Psoas muscle (tissue), 8 donors: ENCODE data around the gene PPP1R16B. TPM values are rescaled to one million over a fixed set of nuclear protein-coding genes. Genes with fewer than 3 reads are reported as not detected.

Source experiments
- ATAC-seq, 4 donors: fragments of 200-7000 bp; cut with Tn5 transposase; one replicate each; pipeline ENCODE4 v1.9.1; 2020; ENCODE audit warnings: moderate library complexity in 3 of 4, mild to moderate bottlenecking in 2 of 4
- DNase-seq, 2 donors: peaks; one replicate each; pipeline ENCODE4 v3.0.0-alpha.2; 2020
- H3K27ac ChIP-seq: fragments of 200-600 bp; one replicate; pipeline ENCODE4 v1.8.0; 2022
- H3K27me3 ChIP-seq, 3 donors: fragments of 200-600 bp in 1 of 3; one replicate each; pipeline versions ENCODE4 v1.6.1 to v1.8.0; 2013 to 2022; ENCODE audit warnings: low read length in 2 of 3, mild to moderate bottlenecking in 2 of 3, moderate library complexity in 1 of 3; ENCODE audit not compliant: insufficient read depth in 3 of 3
- H3K36me3 ChIP-seq, 2 donors: fragments of 200-600 bp in 1 of 2; one replicate each; pipeline versions ENCODE4 v1.6.1 to v1.8.0; 2013 to 2022; ENCODE audit warnings: low read depth in 1 of 2, mild to moderate bottlenecking in 1 of 2, moderate library complexity in 1 of 2; ENCODE audit not compliant: insufficient read depth in 1 of 2
- H3K4me1 ChIP-seq: fragments of 200-600 bp; one replicate; pipeline ENCODE4 v1.8.0; 2022
- H3K4me3 ChIP-seq: fragments of 200-600 bp; one replicate; pipeline ENCODE4 v1.8.0; 2022; ENCODE audit warnings: mild to moderate bottlenecking
- H3K9me3 ChIP-seq: fragments of 200-600 bp; one replicate; pipeline ENCODE4 v1.8.0; 2022
- WGBS, 3 donors: extraction: QIAGEN DNeasy Blood & Tissue Kit; methylation state at CpG; one replicate each; pipeline versions ENCODE4 v1.1.6 to v1.1.7; 2013; 5-methylcytosine and 5-hydroxymethylcytosine counted together
- intact Hi-C, 2 donors: fragments of 100-400 bp; cut with DNase I; formaldehyde crosslinking; loops; one replicate each; pipeline versions ENCODE4 v1.11.0 to v1.14.2; 2022
- polyA plus RNA-seq, 3 donors: library from polyadenylated mRNA; stranded (reverse); fragments of 200-250 nt; gene quantifications; one replicate each; pipeline ENCODE4 v1.2.3, GENCODE V29; 2013
- total RNA-seq, 4 donors: library from RNA; stranded (reverse); fragmentation: NEBNext Ultra II Directional in 2 of 4; extraction: Animal tissue kit (Norgen Biotek cat#: 25700) in 2 of 4; gene quantifications; one replicate each; pipeline versions ENCODE4 v1.2.1 to v1.2.4, GENCODE V29; 2021 to 2023
- TF ChIP-seq, protein P1 (sequence below): fragments of 200-600 bp; IDR thresholded peaks from one replicate; pipeline ENCODE4 v1.8.0; 2022; ENCODE audit warnings: antibody characterized with exemption
- donor health status: healthy with polysubstance abuse.
- donor health status: DM: no; HTN: no; CAD: no; lungs with moderate emphysema.
- donor health status: Bipolar disorder and iron deficiency.
- donor health status: healthy.
- donor health status: DM: yes; HTN: yes; CAD: no.
- donor health status: DM: no; HTN: no; CAD: no.
- donor health status: DM: no; HTN: no; CAD: no.
- donor health status: DM: yes; HTN: yes; CAD: no.

PPP1R16B gene
- total and polyA plus RNA-seq, 7 donors: 1.6 to 5.2 (median 4.1) TPM

DNA sequence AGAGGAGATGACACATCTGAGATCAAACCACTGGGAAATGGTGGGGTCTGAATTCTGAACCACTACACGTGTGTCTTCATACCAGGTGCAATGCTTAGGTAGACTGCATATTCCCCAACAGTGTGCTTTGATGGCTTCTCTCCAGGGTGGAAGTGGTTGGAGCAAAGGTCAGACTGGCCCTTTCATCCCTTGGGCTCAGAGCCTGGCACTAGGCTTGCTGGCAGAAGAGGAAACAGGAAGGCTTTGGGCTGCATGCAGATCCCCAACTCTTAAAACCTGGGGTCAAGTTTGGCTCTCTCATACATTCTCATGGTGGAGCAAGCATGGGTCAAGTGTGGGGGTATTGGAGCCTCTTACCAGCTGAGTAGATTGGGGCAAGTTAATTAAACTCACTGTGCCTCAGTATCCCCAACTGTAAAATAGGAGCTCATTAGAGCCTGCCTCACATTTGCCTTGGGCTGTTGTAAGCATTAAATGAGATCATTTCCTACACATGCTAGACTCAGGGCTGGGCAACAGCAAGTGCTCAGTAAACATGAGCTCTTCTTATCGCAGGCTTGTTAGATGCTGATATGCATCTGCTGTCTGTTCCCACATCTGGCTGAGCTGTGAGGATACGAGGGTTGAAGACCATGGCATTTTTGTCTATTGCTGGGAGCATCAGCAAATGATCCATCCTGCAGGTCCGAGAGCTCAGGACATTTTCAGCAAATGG is 69.1 kb downstream of the PPP1R16B start:
- no peak for DNase-seq
- H3K4me3 ChIP-seq: no peak overlapping the region
- TF ChIP-seq, protein P1, sequence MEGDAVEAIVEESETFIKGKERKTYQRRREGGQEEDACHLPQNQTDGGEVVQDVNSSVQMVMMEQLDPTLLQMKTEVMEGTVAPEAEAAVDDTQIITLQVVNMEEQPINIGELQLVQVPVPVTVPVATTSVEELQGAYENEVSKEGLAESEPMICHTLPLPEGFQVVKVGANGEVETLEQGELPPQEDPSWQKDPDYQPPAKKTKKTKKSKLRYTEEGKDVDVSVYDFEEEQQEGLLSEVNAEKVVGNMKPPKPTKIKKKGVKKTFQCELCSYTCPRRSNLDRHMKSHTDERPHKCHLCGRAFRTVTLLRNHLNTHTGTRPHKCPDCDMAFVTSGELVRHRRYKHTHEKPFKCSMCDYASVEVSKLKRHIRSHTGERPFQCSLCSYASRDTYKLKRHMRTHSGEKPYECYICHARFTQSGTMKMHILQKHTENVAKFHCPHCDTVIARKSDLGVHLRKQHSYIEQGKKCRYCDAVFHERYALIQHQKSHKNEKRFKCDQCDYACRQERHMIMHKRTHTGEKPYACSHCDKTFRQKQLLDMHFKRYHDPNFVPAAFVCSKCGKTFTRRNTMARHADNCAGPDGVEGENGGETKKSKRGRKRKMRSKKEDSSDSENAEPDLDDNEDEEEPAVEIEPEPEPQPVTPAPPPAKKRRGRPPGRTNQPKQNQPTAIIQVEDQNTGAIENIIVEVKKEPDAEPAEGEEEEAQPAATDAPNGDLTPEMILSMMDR: no peak
- intact Hi-C loops: no loop called here
- peaks cover 0 to 24% (median 11%) of the 10 kb centered on the region in 3 donors for H3K27me3 ChIP-seq
- H3K9me3 ChIP-seq: no peaks in the 10 kb centered on the region
- 41 to 51% (median 47%) methylated on average over 4 of the region's 4 CpGs for WGBS, 3 donors
- H3K27ac ChIP-seq: peak overlapping the region; percentile 9
- ATAC-seq: no peak
- no peaks in the 10 kb centered on the region for H3K4me1 ChIP-seq
- no peaks in the 10 kb centered on the region for H3K36me3 ChIP-seq

DNA sequence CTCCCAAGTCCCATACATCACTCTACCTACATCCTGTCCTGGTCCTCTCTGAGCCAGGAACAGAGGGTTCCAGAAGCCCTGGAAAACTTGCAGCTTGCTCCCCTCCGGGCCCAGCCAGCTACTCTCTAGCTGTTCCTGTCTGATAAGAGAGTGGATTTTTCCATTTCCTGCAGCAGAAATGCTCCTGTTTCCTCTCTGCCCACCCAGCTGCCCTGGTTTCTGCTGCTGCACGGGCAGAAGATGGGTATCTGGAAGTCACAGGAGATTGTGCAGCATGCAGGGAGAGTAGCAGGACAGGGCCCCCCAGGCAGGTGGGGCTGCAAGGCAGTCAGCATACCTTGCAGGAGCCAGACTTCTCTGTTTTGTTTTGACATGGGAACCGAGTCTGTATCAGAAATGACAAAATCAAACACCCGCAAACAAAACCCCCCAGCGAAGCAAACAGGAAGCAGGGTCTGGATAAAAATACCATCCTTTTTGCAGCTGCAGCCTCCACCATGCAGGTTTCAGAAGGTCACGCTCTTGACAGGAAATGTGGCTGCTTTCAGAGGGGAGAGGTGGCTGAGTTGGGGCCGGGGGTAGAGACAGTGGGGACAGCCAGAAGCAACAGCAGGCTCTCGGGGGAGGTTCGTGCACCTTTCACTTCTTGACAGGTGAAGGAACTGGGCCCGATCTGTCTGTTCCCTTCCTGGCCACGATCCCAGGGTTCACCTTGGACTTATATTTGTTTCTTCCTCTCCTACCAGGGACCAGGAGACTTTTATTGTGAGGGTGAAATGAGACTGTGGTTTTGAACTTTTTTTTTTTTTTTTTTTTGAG is 69.9 kb downstream of the PPP1R16B start:
- ATAC-seq: peak in 1 of 4 donors; percentile 43
- Histone ChIP-seq H3K9me3 (no peaks in the 10 kb centered on the region), H3K27ac (no peak overlapping the region), H3K27me3 (peaks cover 0 to 21% (median 9%) of the 10 kb centered on the region in 3 donors), H3K4me1 (no peaks in the 10 kb centered on the region), H3K36me3 (no peaks in the 10 kb centered on the region), H3K4me3 (no peak overlapping the region)
- 33 to 43% (median 36%) methylated on average over 11 of the region's 11 CpGs for WGBS, 3 donors
- TF ChIP-seq, protein P1: no peak
- no peak for DNase-seq
- intact Hi-C loops: no loop called here

DNA sequence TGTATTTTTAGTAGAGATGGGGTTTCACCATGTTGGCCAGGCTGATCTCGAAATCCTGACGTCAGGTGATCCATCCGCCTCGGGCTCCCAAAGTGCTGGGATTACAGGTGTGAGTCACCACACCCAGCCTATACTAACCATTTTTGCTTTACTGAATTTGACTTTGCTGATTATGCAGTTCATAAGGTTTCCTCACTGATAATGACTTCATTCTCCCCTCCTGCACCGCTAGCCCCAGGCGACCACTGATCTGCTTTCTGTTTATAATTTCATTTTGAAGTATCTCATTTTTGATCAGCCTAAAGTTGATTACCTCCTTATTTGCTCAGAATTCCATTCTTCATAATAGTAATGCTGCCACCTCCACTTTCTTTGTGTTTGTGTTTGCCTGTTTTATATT is 72.0 kb downstream of the PPP1R16B start:
- Histone ChIP-seq H3K4me1 (no peaks in the 10 kb centered on the region), H3K9me3 (no peaks in the 10 kb centered on the region), H3K4me3 (no peak overlapping the region), H3K27me3 (peaks cover 0 to 18% (median 9%) of the 10 kb centered on the region in 3 donors), H3K27ac (no peak overlapping the region), H3K36me3 (no peaks in the 10 kb centered on the region)
- intact Hi-C loops: no loop called here
- TF ChIP-seq, protein P1: no peak
- DNase-seq (no peak), ATAC-seq (no peak)
- WGBS, 3 donors: 85 to 91% (median 85%) methylated on average over 6 of the region's 6 CpGs

DNA sequence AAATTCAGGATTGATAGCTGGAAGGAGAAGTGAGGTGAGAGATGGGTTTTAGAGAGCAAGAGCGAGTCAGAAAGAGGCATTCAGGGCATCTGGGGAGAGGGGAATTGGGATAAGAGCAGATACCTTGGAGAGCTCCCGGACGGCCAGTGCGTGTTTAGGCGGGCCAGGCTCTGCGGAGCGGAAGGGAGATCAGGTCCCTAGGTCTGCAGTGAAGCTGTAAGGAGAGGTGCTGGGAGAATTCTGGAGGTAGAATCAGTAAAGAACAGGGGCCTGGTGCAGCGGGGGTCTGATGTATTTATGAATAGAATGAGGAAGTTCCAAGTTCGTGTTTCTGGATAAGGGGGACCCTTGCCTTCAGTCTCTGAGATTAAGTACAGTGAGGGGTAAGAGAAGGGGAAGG is 73.4 kb downstream of the PPP1R16B start:
- Histone ChIP-seq H3K27ac (no peak overlapping the region), H3K9me3 (no peaks in the 10 kb centered on the region), H3K4me3 (no peak overlapping the region), H3K36me3 (no peaks in the 10 kb centered on the region), H3K4me1 (no peaks in the 10 kb centered on the region), H3K27me3 (peaks cover 0 to 21% (median 7%) of the 10 kb centered on the region in 3 donors)
- WGBS, 3 donors: 15 to 18% (median 18%) methylated on average over 9 of the region's 9 CpGs
- TF ChIP-seq, protein P1: no peak
- no peak for DNase-seq
- ATAC-seq: no peak
- intact Hi-C loops: no loop called here
